Dendritic cell treated with granulocyte-macrophage colony-stimulating factor and Interleukin-4, amounts not matched to agents 40 ng/mL and 50 ng/mL, for 4 days (primary cell): ENCODE measurements around the gene TRAK1.

ENCODE experiments used
- H3K27ac Mint-ChIP-seq: one replicate; pipeline ENCODE4 v1.8.0; 2022; ENCODE audit warnings: mild to moderate bottlenecking, mixed read lengths
- H3K27me3 Mint-ChIP-seq: one replicate; pipeline ENCODE4 v1.8.0; 2022; ENCODE audit warnings: mild to moderate bottlenecking, mixed read lengths
- H3K36me3 Mint-ChIP-seq: one replicate; pipeline ENCODE4 v1.8.0; 2022; ENCODE audit warnings: low read depth, mixed read lengths
- H3K4me1 Mint-ChIP-seq: one replicate; pipeline ENCODE4 v1.8.0; 2022; ENCODE audit warnings: low read depth, mixed read lengths
- H3K4me3 Mint-ChIP-seq: one replicate; pipeline ENCODE4 v1.8.0; 2022; ENCODE audit warnings: mild to moderate bottlenecking, moderate library complexity, mixed read lengths
- H3K9me3 Mint-ChIP-seq: one replicate; pipeline ENCODE4 v1.8.0; 2022; ENCODE audit warnings: mixed read lengths
- intact Hi-C: fragments of 100-400 bp; cut with micrococcal nuclease; formaldehyde crosslinking; loops from one replicate; pipeline ENCODE4 v1.15.0; 2022

The TRAK1 gene

GRCh38 chr3:42169579-42170120 lies 78.5 kb downstream of the TRAK1 start:
- Mint-ChIP-seq H3K9me3 (no peaks in the 10 kb centered on the region), H3K27me3 (no peaks in the 10 kb centered on the region), H3K36me3 (no peaks in the 10 kb centered on the region), H3K4me1 (peaks cover 59% of the 10 kb centered on the region), H3K27ac (peak overlapping the region; percentile 87), H3K4me3 (peak overlapping the region; percentile 33)
- intact Hi-C loops = no loop called here

GRCh38 chr3:42172047-42172654 lies 81.0 kb downstream of the TRAK1 start:
- Mint-ChIP-seq H3K27me3 (no peaks in the 10 kb centered on the region), H3K4me1 (peaks cover 45% of the 10 kb centered on the region), H3K4me3 (no peak overlapping the region), H3K9me3 (no peaks in the 10 kb centered on the region), H3K36me3 (peaks cover 10% of the 10 kb centered on the region), H3K27ac (peak overlapping the region; percentile 36)
- intact Hi-C loops = no loop called here

- no peak overlapping the region for H3K4me3 Mint-ChIP-seq
- no peaks in the 10 kb centered on the region for H3K9me3 Mint-ChIP-seq
- peaks cover 43% of the 10 kb centered on the region for H3K4me1 Mint-ChIP-seq
- H3K36me3 Mint-ChIP-seq = peaks cover 21% of the 10 kb centered on the region
- H3K27ac Mint-ChIP-seq = no peak overlapping the region
- H3K27me3 Mint-ChIP-seq = no peaks in the 10 kb centered on the region
- intact Hi-C loops = no loop called here
Observed at GRCh38 chr3:42173307-42173706, 82.2 kb downstream of the TRAK1 start.

GRCh38 chr3:42174679-42175385 lies 83.7 kb downstream of the TRAK1 start:
- H3K36me3 Mint-ChIP-seq = peaks cover 30% of the 10 kb centered on the region
- intact Hi-C loops = no loop called here
- peaks cover 43% of the 10 kb centered on the region for H3K4me1 Mint-ChIP-seq
- no peak overlapping the region for H3K4me3 Mint-ChIP-seq
- no peaks in the 10 kb centered on the region for H3K9me3 Mint-ChIP-seq
- H3K27me3 Mint-ChIP-seq = no peaks in the 10 kb centered on the region
- H3K27ac Mint-ChIP-seq = no peak overlapping the region

- no peaks in the 10 kb centered on the region for H3K9me3 Mint-ChIP-seq
- peaks cover 41% of the 10 kb centered on the region for H3K4me1 Mint-ChIP-seq
- no peak overlapping the region for H3K4me3 Mint-ChIP-seq
- no peak overlapping the region for H3K27ac Mint-ChIP-seq
- no peaks in the 10 kb centered on the region for H3K27me3 Mint-ChIP-seq
- peaks cover 30% of the 10 kb centered on the region for H3K36me3 Mint-ChIP-seq
- intact Hi-C loops = no loop called here
Observed at GRCh38 chr3:42175386-42176240, 84.5 kb downstream of the TRAK1 start.

- intact Hi-C loops = no loop called here
- Mint-ChIP-seq H3K27ac (no peak overlapping the region), H3K4me1 (peaks cover 35% of the 10 kb centered on the region), H3K36me3 (peaks cover 30% of the 10 kb centered on the region), H3K9me3 (no peaks in the 10 kb centered on the region), H3K27me3 (no peaks in the 10 kb centered on the region), H3K4me3 (no peak overlapping the region)
Observed at GRCh38 chr3:42176242-42177034, 85.3 kb downstream of the TRAK1 start.

- H3K4me3 Mint-ChIP-seq = no peak overlapping the region
- no peaks in the 10 kb centered on the region for H3K27me3 Mint-ChIP-seq
- no peak overlapping the region for H3K27ac Mint-ChIP-seq
- no peaks in the 10 kb centered on the region for H3K9me3 Mint-ChIP-seq
- intact Hi-C loops = no loop called here
- peaks cover 27% of the 10 kb centered on the region for H3K4me1 Mint-ChIP-seq
- H3K36me3 Mint-ChIP-seq = peaks cover 30% of the 10 kb centered on the region
Observed at GRCh38 chr3:42177068-42177800, 86.1 kb downstream of the TRAK1 start.

- Mint-ChIP-seq H3K27me3 (no peaks in the 10 kb centered on the region), H3K27ac (no peak overlapping the region), H3K4me3 (no peak overlapping the region), H3K36me3 (peaks cover 30% of the 10 kb centered on the region), H3K4me1 (peaks cover 21% of the 10 kb centered on the region), H3K9me3 (no peaks in the 10 kb centered on the region)
- intact Hi-C loops = no loop called here
Observed at GRCh38 chr3:42177801-42178150, 86.6 kb downstream of the TRAK1 start.

- Mint-ChIP-seq H3K27ac (peak overlapping the region; percentile 8), H3K4me1 (peaks cover 11% of the 10 kb centered on the region), H3K27me3 (no peaks in the 10 kb centered on the region), H3K9me3 (no peaks in the 10 kb centered on the region), H3K36me3 (peaks cover 30% of the 10 kb centered on the region), H3K4me3 (no peak overlapping the region)
- intact Hi-C loops = no loop called here
Observed at GRCh38 chr3:42179110-42179725, 88.1 kb downstream of the TRAK1 start.

- Mint-ChIP-seq H3K4me3 (no peak overlapping the region), H3K9me3 (no peaks in the 10 kb centered on the region), H3K36me3 (peaks cover 47% of the 10 kb centered on the region), H3K4me1 (peaks cover 11% of the 10 kb centered on the region), H3K27ac (no peak overlapping the region), H3K27me3 (no peaks in the 10 kb centered on the region)
- intact Hi-C loops = no loop called here
Observed at GRCh38 chr3:42180901-42181300, 89.7 kb downstream of the TRAK1 start.

GRCh38 chr3:42182555-42182954 lies 91.4 kb downstream of the TRAK1 start:
- intact Hi-C loops = no loop called here
- Mint-ChIP-seq H3K36me3 (peaks cover 42% of the 10 kb centered on the region), H3K27me3 (no peaks in the 10 kb centered on the region), H3K4me1 (peaks cover 11% of the 10 kb centered on the region), H3K4me3 (no peak overlapping the region), H3K9me3 (no peaks in the 10 kb centered on the region), H3K27ac (no peak overlapping the region)

- no peak overlapping the region for H3K4me3 Mint-ChIP-seq
- H3K4me1 Mint-ChIP-seq = peaks cover 9% of the 10 kb centered on the region
- H3K27me3 Mint-ChIP-seq = no peaks in the 10 kb centered on the region
- intact Hi-C loops = no loop called here
- H3K36me3 Mint-ChIP-seq = peaks cover 45% of the 10 kb centered on the region
- H3K27ac Mint-ChIP-seq = no peak overlapping the region
- no peaks in the 10 kb centered on the region for H3K9me3 Mint-ChIP-seq
Observed at GRCh38 chr3:42183991-42184632, 93.0 kb downstream of the TRAK1 start.
